ENCODE measurements around the gene PLEKHJ1. TPM values are rescaled to one million over a fixed set of nuclear protein-coding genes. Genes with fewer than 3 reads are reported as not detected.

Gene PLEKHJ1
- total and polyA plus RNA-seq, 9 of the 15 experiments (the other 6 are each of a cell fraction or from before 2014, with no cell fraction given) = 1.5 to 188 (median 63.9) TPM

- no peak for TF ChIP-seq TCFL5 (CRISPR knock-in tag; conservative IDR thresholded peaks at IDR 0.05)
- TF ChIP-seq ZKSCAN8 (CRISPR knock-in tag; IDR thresholded peaks at IDR 0.05) = 0 out of 2 replicates have a peak, but pooled peaks have one; percentile 47
- no peak for TF ChIP-seq SAFB2 (IDR thresholded peaks at IDR 0.05; ENCODE audit: borderline replicate concordance, low read depth, low read length, severe bottlenecking)
- TF ChIP-seq SMARCC2 (IDR thresholded peaks at IDR 0.05; ENCODE audit: low read depth) = no peak
- TF ChIP-seq FOS (IDR thresholded peaks at IDR 0.05; ENCODE audit: extremely low read depth, insufficient read length) = no peak
- TF ChIP-seq LEF1 (IDR thresholded peaks at IDR 0.05) = no peak
- no peak for TF ChIP-seq ZNF217 (CRISPR knock-in tag; IDR thresholded peaks at IDR 0.05)
- TF ChIP-seq FIP1L1 (IDR thresholded peaks at IDR 0.05; ENCODE audit: low read depth, low read length, poor library complexity, severe bottlenecking) = no peak
- TF ChIP-seq GATAD2B (IDR thresholded peaks at IDR 0.05; ENCODE audit: borderline replicate concordance) = 0 out of 2 replicates have a peak, but pooled peaks have one; percentile 53
- no peak for TF ChIP-seq ESRRB (CRISPR knock-in tag; IDR thresholded peaks at IDR 0.05; ENCODE audit: borderline replicate concordance)
- TF ChIP-seq KLF6 (CRISPR knock-in tag; IDR thresholded peaks at IDR 0.05; ENCODE audit: borderline replicate concordance) = 0 out of 2 replicates have a peak, but pooled peaks have one; percentile 24
- TF ChIP-seq SIN3B (IDR thresholded peaks at IDR 0.05; ENCODE audit: low read depth) = no peak
- no peak for TF ChIP-seq ATF2 (CRISPR knock-in tag; IDR thresholded peaks at IDR 0.05)
- TF ChIP-seq MTF1 (CRISPR knock-in tag; IDR thresholded peaks at IDR 0.05; ENCODE audit: borderline replicate concordance) = no peak
- TF ChIP-seq CEBPG (CRISPR knock-in tag; IDR thresholded peaks at IDR 0.05) = no peak
- TF ChIP-seq CEBPG (tag; conservative IDR thresholded peaks at IDR 0.05 in 1 of 2, IDR thresholded peaks at IDR 0.05 in 1 of 2) = no peak
- 0 out of 2 replicates have a peak, but pooled peaks have one; percentile 22 for TF ChIP-seq ERF (CRISPR knock-in tag; IDR thresholded peaks at IDR 0.05)
- no peak for TF ChIP-seq RHOXF2B (CRISPR knock-in tag; conservative IDR thresholded peaks at IDR 0.05)
- no peak for TF ChIP-seq SLC30A9 (CRISPR knock-in tag; IDR thresholded peaks at IDR 0.05)
- no peak for TF ChIP-seq ARID2 (IDR thresholded peaks at IDR 0.05)
- no peak for TF ChIP-seq MECOM (CRISPR knock-in tag; IDR thresholded peaks at IDR 0.05)
- no peak for TF ChIP-seq MITF (IDR thresholded peaks at IDR 0.05)
- peak; percentile 90 for TF ChIP-seq EGR1 (conservative IDR thresholded peaks at IDR 0.05)
- TF ChIP-seq MBD2 (IDR thresholded peaks at IDR 0.05; ENCODE audit: borderline replicate concordance, low read depth) = no peak
- no peak for TF ChIP-seq NR4A1 (CRISPR knock-in tag; IDR thresholded peaks at IDR 0.05)
- no peak for TF ChIP-seq NR4A1 (tag; IDR thresholded peaks at IDR 0.05)
- TF ChIP-seq ZNF253 (CRISPR knock-in tag; conservative IDR thresholded peaks at IDR 0.05) = no peak
- 0 out of 2 replicates have a peak, but pooled peaks have one; percentile 76 for TF ChIP-seq BACH1 (tag; IDR thresholded peaks at IDR 0.05)
- no peak for TF ChIP-seq SREBF1 (IDR thresholded peaks at IDR 0.05; ENCODE audit: borderline replicate concordance, low read depth, low read length)
- no peak for TF ChIP-seq MEIS2 (IDR thresholded peaks at IDR 0.05; ENCODE audit: partially characterized antibody)
- TF ChIP-seq TSC22D4 (tag; IDR thresholded peaks at IDR 0.05) = no peak
Measured at GRCh38 chr19:2268861-2269243, 32.7 kb upstream of the PLEKHJ1 start (continued).

Data from K562 (cell line).